Left hindlimb (tissue), 1 donor: ENCODE measurements around the gene URM1.

Experiments used
- DNase-seq: peaks from one replicate; pipeline ENCODE4 v3.0.0-alpha.2; 2018

Gene URM1

GRCh38 chr9:128389395-128390149, 18.4 kb downstream of the URM1 start:
- DNase-seq, result no peak

GRCh38 chr9:128390150-128390812, 19.1 kb downstream of the URM1 start:
- DNase-seq, result no peak

- DNase-seq, result no peak
Observed at GRCh38 chr9:128390813-128391711, 19.9 kb downstream of the URM1 start.

GRCh38 chr9:128391956-128392301, 20.8 kb downstream of the URM1 start:
- DNase-seq, result no peak

GRCh38 chr9:128392302-128393144, 21.3 kb downstream of the URM1 start:
- DNase-seq, result no peak

- DNase-seq, result no peak
Observed at GRCh38 chr9:128393145-128393775, 22.1 kb downstream of the URM1 start.

GRCh38 chr9:128393970-128394369, 22.8 kb downstream of the URM1 start:
- DNase-seq, result no peak

GRCh38 chr9:128394379-128395168, 23.4 kb downstream of the URM1 start:
- DNase-seq, result no peak

GRCh38 chr9:128396970-128397613, 25.9 kb downstream of the URM1 start:
- DNase-seq, result no peak

- no peak for DNase-seq
Observed at GRCh38 chr9:128397831-128398230, 26.7 kb downstream of the URM1 start.

- no peak for DNase-seq
Observed at GRCh38 chr9:128399861-128400260, 28.7 kb downstream of the URM1 start.

GRCh38 chr9:128404560-128404959, 33.4 kb downstream of the URM1 start:
- DNase-seq, result no peak

- peak; percentile 64 for DNase-seq
Observed at GRCh38 chr9:128405077-128405779, 34.1 kb downstream of the URM1 start.

GRCh38 chr9:128405780-128406171, 34.6 kb downstream of the URM1 start:
- DNase-seq, result no peak

GRCh38 chr9:128406848-128407391, 35.7 kb downstream of the URM1 start:
- peak; percentile 61 for DNase-seq

GRCh38 chr9:128408963-128409431, 37.8 kb downstream of the URM1 start:
- DNase-seq, result no peak

GRCh38 chr9:128409450-128409849, 38.3 kb downstream of the URM1 start:
- DNase-seq, result no peak

GRCh38 chr9:128409978-128410377, 38.8 kb downstream of the URM1 start:
- no peak for DNase-seq

GRCh38 chr9:128411364-128412119, 40.4 kb downstream of the URM1 start:
- peak; percentile 70 for DNase-seq
